Endothelial cell of umbilical vein (primary cell): ENCODE measurements around the gene SIPA1L3.

ENCODE experiments used
- CTCF ChIP-seq, 2 donors: IDR thresholded peaks; 1 replicate in 1 of 2; 2 replicates in 1 of 2; pipeline ENCODE4 v1.5.1; 2011; ENCODE audit warnings: low read length in 2 of 2, mild to moderate bottlenecking in 2 of 2, moderate library complexity in 2 of 2, control low read depth in 1 of 2, inconsistent platforms in 1 of 2, low read depth in 1 of 2; ENCODE audit not compliant: insufficient read depth in 1 of 2; ENCODE audit errors: extremely low read depth in 1 of 2
- MYC ChIP-seq: IDR thresholded peaks from one replicate; pipeline ENCODE4 v1.6.1; 2011; ENCODE audit warnings: mild to moderate bottlenecking, low read depth, low read length
- POLR2A ChIP-seq: IDR thresholded peaks from 2 replicates; pipeline ENCODE4 v1.6.1; 2012; ENCODE audit warnings: low read depth, mild to moderate bottlenecking, control low read depth, low read length
- POLR2AphosphoS5 ChIP-seq: IDR thresholded peaks from 2 replicates; pipeline ENCODE4 v1.6.1; 2012; ENCODE audit warnings: low read depth, mild to moderate bottlenecking, control low read depth, low read length, moderate library complexity; ENCODE audit not compliant: insufficient read depth

DNA sequence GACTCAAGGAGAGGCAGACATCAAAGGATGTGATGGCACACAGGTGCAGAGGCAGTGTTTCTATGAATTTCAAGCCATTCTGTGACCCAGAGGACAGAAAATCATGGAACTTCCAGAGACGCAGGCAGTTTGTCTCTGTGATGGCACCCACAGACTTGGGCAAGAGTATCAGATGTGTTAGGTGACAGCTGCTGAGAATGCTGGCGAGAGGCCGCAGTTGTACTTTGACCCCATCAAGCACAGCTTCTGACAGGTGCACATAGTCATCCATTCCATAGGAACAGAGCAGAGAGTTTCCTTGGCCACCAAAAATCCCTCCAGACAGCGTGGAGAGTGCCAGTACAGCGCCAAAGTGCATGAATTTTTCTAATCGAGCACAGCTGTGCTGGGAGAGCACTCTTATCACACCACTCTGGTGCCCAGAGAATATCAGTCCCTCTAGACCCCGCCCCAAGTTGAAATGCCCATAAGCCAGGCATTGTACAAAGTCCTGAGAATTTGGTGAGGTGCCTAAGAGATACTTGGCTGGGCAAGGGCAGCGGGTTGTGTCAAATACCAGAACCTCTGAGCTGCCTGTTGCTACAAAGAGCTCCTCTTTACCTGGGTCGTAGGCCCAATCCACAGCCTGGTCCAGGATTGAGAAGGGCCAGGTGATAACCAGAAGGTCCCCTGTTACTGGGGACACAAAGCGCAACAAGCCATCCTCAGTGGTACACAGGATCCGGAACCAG is 13.0 kb upstream of the SIPA1L3 start:
- TF ChIP-seq POLR2A (no peak), POLR2AphosphoS5 (no peak), CTCF (IDR thresholded peaks at IDR 0.05; ENCODE audit: extremely low read depth in 1 of 2, insufficient read depth in 1 of 2, low read depth in 1 of 2, low read length in 2 of 2) (no peak), MYC (no peak)
